ENCODE results near the gene PCNX2.

DNA sequence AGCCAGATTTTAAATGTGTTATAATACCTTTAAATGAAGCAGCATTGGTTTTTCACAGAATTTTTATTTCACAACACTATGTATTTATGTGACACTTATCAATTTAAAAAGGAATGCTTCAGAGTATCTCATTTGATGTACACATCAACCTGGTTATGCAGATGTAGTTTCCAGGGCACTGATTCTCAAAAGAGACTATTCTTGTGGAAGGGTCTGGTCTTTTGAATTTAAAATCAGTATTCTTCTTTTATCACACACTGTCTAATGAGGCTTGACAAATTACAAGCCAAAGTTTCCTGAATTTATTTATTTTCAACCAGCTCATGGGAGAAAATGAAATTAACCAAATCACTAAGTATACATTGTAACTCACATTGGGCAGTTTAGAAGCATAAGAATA is 257.7 kb downstream of the PCNX2 start:
- TF ChIP-seq EZH2 (IDR thresholded peaks at IDR 0.05; ENCODE audit: low read length), result no peak
- TF ChIP-seq, protein P1, sequence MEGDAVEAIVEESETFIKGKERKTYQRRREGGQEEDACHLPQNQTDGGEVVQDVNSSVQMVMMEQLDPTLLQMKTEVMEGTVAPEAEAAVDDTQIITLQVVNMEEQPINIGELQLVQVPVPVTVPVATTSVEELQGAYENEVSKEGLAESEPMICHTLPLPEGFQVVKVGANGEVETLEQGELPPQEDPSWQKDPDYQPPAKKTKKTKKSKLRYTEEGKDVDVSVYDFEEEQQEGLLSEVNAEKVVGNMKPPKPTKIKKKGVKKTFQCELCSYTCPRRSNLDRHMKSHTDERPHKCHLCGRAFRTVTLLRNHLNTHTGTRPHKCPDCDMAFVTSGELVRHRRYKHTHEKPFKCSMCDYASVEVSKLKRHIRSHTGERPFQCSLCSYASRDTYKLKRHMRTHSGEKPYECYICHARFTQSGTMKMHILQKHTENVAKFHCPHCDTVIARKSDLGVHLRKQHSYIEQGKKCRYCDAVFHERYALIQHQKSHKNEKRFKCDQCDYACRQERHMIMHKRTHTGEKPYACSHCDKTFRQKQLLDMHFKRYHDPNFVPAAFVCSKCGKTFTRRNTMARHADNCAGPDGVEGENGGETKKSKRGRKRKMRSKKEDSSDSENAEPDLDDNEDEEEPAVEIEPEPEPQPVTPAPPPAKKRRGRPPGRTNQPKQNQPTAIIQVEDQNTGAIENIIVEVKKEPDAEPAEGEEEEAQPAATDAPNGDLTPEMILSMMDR (optimal IDR thresholded peaks at IDR 0.05 in 1 of 3, IDR thresholded peaks at IDR 0.05 in 1 of 3, conservative IDR thresholded peaks at IDR 0.05 in 1 of 3; ENCODE audit: extremely low read depth in 1 of 3, insufficient read depth in 2 of 3, low read length in 3 of 3), result no peak
